ENCODE data around the gene SORCS1. TPM values are rescaled to one million over a fixed set of nuclear protein-coding genes. Genes with fewer than 3 reads are reported as not detected.

The SORCS1 gene
- total and polyA plus RNA-seq, 2 of the 8 experiments (the other 6 are each of a cell fraction or from before 2014, with no cell fraction given) = 4.1 to 4.6 TPM

DNA sequence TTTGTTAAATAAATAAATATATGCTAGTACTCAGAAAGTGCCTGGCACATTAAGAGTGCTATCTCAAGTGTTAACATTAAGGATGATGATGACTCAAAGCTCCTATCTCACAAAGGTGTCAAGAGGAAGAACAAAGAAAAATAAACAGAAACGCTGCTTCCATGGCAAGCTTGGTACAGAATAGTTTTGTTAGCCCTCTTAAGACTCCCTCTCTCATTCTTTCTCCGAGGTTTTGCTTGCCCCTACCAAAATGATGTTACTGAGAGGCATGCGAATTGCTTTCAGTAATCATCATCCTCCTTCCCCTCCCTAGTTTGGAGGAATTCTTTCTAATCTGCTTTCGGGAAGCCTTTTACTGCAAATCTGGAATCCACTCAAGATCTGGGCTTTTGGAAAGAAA, 96.7 kb downstream of the SORCS1 start (continued):
- TF ChIP-seq GABPA (IDR thresholded peaks at IDR 0.05; ENCODE audit: borderline replicate concordance, insufficient read depth, low read length) (no peak), YY1 (IDR thresholded peaks at IDR 0.05; ENCODE audit: low read depth, low read length) (no peak), RBBP5 (IDR thresholded peaks at IDR 0.05; ENCODE audit: borderline replicate concordance, low read depth, low read length) (no peak)
